Measurements from ENCODE around the gene DNAH17.

The DNAH17 gene

GRCh38 chr17:78577296-78577695 is at the start of gene DNAH17:
TSS of gene DNAH17 (minus strand) at chr17:78577396. CDS start at chr17:78575057, 2,339 bp downstream.
- DNase-seq (ENCODE audit: low read depth, low spot score), result no peak
- Histone ChIP-seq H3K27me3 (ENCODE audit: control insufficient read depth, insufficient read depth, low read length) (no peaks in the 10 kb centered on the region), H3K4me1 (ENCODE audit: control insufficient read depth, insufficient read depth, low read length) (0 out of 2 replicates have a peak, but pooled peaks cover 4% of the 10 kb centered on the region), H3K36me3 (ENCODE audit: control insufficient read depth, insufficient read depth, low read length) (no peaks in the 10 kb centered on the region; the same call in 1 of the 2 replicates), H3K9me3 (ENCODE audit: control insufficient read depth, insufficient read depth, low read length) (no peaks in the 10 kb centered on the region), H3K4me3 (ENCODE audit: low read length) (no peak within 1 kb of the TSS), H3K27ac (ENCODE audit: low read length) (no peak within 1 kb of the TSS)
- WGBS (ENCODE audit: insufficient coverage, insufficient read length), result no CpG with 5 or more reads among the region's 9 CpGs

- Histone ChIP-seq H3K27ac (ENCODE audit: low read length) (no peak overlapping the region), H3K4me1 (ENCODE audit: control insufficient read depth, insufficient read depth, low read length) (no peaks in the 10 kb centered on the region), H3K9me3 (ENCODE audit: control insufficient read depth, insufficient read depth, low read length) (no peaks in the 10 kb centered on the region), H3K27me3 (ENCODE audit: control insufficient read depth, insufficient read depth, low read length) (no peaks in the 10 kb centered on the region), H3K4me3 (ENCODE audit: low read length) (no peak overlapping the region), H3K36me3 (ENCODE audit: control insufficient read depth, insufficient read depth, low read length) (no peaks in the 10 kb centered on the region)
- WGBS (ENCODE audit: insufficient coverage, insufficient read length), result no CpG with 5 or more reads among the region's 14 CpGs
- no peak for DNase-seq (ENCODE audit: low read depth, low spot score)
Observed at GRCh38 chr17:78624324-78625151, 47.3 kb upstream of the DNAH17 start.

- H3K4me1 ChIP-seq (ENCODE audit: control insufficient read depth, insufficient read depth, low read length), result no peaks in the 10 kb centered on the region
- H3K27me3 ChIP-seq (ENCODE audit: control insufficient read depth, insufficient read depth, low read length), result no peaks in the 10 kb centered on the region
- H3K9me3 ChIP-seq (ENCODE audit: control insufficient read depth, insufficient read depth, low read length), result no peaks in the 10 kb centered on the region
- no CpG with 5 or more reads among the region's 12 CpGs for WGBS (ENCODE audit: insufficient coverage, insufficient read length)
- no peak for DNase-seq (ENCODE audit: low read depth, low spot score)
- no peaks in the 10 kb centered on the region for H3K36me3 ChIP-seq (ENCODE audit: control insufficient read depth, insufficient read depth, low read length)
- no peak overlapping the region for H3K4me3 ChIP-seq (ENCODE audit: low read length)
- H3K27ac ChIP-seq (ENCODE audit: low read length), result no peak overlapping the region
Observed at GRCh38 chr17:78623541-78623940, 46.3 kb upstream of the DNAH17 start.

GRCh38 chr17:78622491-78623265 is 45.5 kb upstream of the DNAH17 start:
- H3K27ac ChIP-seq (ENCODE audit: low read length), result no peak overlapping the region
- no peaks in the 10 kb centered on the region for H3K27me3 ChIP-seq (ENCODE audit: control insufficient read depth, insufficient read depth, low read length)
- no CpG with 5 or more reads among the region's 26 CpGs for WGBS (ENCODE audit: insufficient coverage, insufficient read length)
- no peak overlapping the region for H3K4me3 ChIP-seq (ENCODE audit: low read length)
- H3K36me3 ChIP-seq (ENCODE audit: control insufficient read depth, insufficient read depth, low read length), result no peaks in the 10 kb centered on the region
- no peaks in the 10 kb centered on the region for H3K4me1 ChIP-seq (ENCODE audit: control insufficient read depth, insufficient read depth, low read length)
- H3K9me3 ChIP-seq (ENCODE audit: control insufficient read depth, insufficient read depth, low read length), result no peaks in the 10 kb centered on the region
- DNase-seq (ENCODE audit: low read depth, low spot score), result no peak

- no peak for DNase-seq (ENCODE audit: low read depth, low spot score)
- H3K4me3 ChIP-seq (ENCODE audit: low read length), result no peak overlapping the region
- no peaks in the 10 kb centered on the region for H3K36me3 ChIP-seq (ENCODE audit: control insufficient read depth, insufficient read depth, low read length)
- WGBS (ENCODE audit: insufficient coverage, insufficient read length), result no CpG with 5 or more reads among the region's 26 CpGs
- no peaks in the 10 kb centered on the region for H3K4me1 ChIP-seq (ENCODE audit: control insufficient read depth, insufficient read depth, low read length)
- no peak overlapping the region for H3K27ac ChIP-seq (ENCODE audit: low read length)
- H3K9me3 ChIP-seq (ENCODE audit: control insufficient read depth, insufficient read depth, low read length), result no peaks in the 10 kb centered on the region
- H3K27me3 ChIP-seq (ENCODE audit: control insufficient read depth, insufficient read depth, low read length), result no peaks in the 10 kb centered on the region
Observed at GRCh38 chr17:78621720-78622490, 44.7 kb upstream of the DNAH17 start.

- no CpG with 5 or more reads among the region's 5 CpGs for WGBS (ENCODE audit: insufficient coverage, insufficient read length)
- no peak overlapping the region for H3K27ac ChIP-seq (ENCODE audit: low read length)
- no peak overlapping the region for H3K4me3 ChIP-seq (ENCODE audit: low read length)
- DNase-seq (ENCODE audit: low read depth, low spot score), result no peak
- no peaks in the 10 kb centered on the region for H3K36me3 ChIP-seq (ENCODE audit: control insufficient read depth, insufficient read depth, low read length)
- no peaks in the 10 kb centered on the region for H3K27me3 ChIP-seq (ENCODE audit: control insufficient read depth, insufficient read depth, low read length)
- H3K4me1 ChIP-seq (ENCODE audit: control insufficient read depth, insufficient read depth, low read length), result no peaks in the 10 kb centered on the region
- H3K9me3 ChIP-seq (ENCODE audit: control insufficient read depth, insufficient read depth, low read length), result no peaks in the 10 kb centered on the region
Observed at GRCh38 chr17:78620099-78620498, 42.9 kb upstream of the DNAH17 start.

- DNase-seq (ENCODE audit: low read depth, low spot score), result no peak
- WGBS (ENCODE audit: insufficient coverage, insufficient read length), result no CpG with 5 or more reads among the region's 5 CpGs
Observed at GRCh38 chr17:78619334-78619733, 42.1 kb upstream of the DNAH17 start.

GRCh38 chr17:78618264-78619066 is 41.3 kb upstream of the DNAH17 start:
- no CpG with 5 or more reads among the region's 20 CpGs for WGBS (ENCODE audit: insufficient coverage, insufficient read length)
- no peak for DNase-seq (ENCODE audit: low read depth, low spot score)
- H3K27me3 ChIP-seq (ENCODE audit: control insufficient read depth, insufficient read depth, low read length), result no peaks in the 10 kb centered on the region
- H3K36me3 ChIP-seq (ENCODE audit: control insufficient read depth, insufficient read depth, low read length), result no peaks in the 10 kb centered on the region
- no peaks in the 10 kb centered on the region for H3K4me1 ChIP-seq (ENCODE audit: control insufficient read depth, insufficient read depth, low read length)
- H3K4me3 ChIP-seq (ENCODE audit: low read length), result no peak overlapping the region
- no peak overlapping the region for H3K27ac ChIP-seq (ENCODE audit: low read length)
- no peaks in the 10 kb centered on the region for H3K9me3 ChIP-seq (ENCODE audit: control insufficient read depth, insufficient read depth, low read length)

More at GRCh38 chr17:78619334-78619733, 42.1 kb upstream of the DNAH17 start:
- H3K9me3 ChIP-seq (ENCODE audit: control insufficient read depth, insufficient read depth, low read length), result no peaks in the 10 kb centered on the region
- H3K4me1 ChIP-seq (ENCODE audit: control insufficient read depth, insufficient read depth, low read length), result no peaks in the 10 kb centered on the region
- H3K27ac ChIP-seq (ENCODE audit: low read length), result no peak overlapping the region
- no peak overlapping the region for H3K4me3 ChIP-seq (ENCODE audit: low read length)
- H3K27me3 ChIP-seq (ENCODE audit: control insufficient read depth, insufficient read depth, low read length), result no peaks in the 10 kb centered on the region
- no peaks in the 10 kb centered on the region for H3K36me3 ChIP-seq (ENCODE audit: control insufficient read depth, insufficient read depth, low read length)

- no peaks in the 10 kb centered on the region for H3K9me3 ChIP-seq (ENCODE audit: control insufficient read depth, insufficient read depth, low read length)
- H3K27ac ChIP-seq (ENCODE audit: low read length), result no peak overlapping the region
- no peak overlapping the region for H3K4me3 ChIP-seq (ENCODE audit: low read length)
- H3K27me3 ChIP-seq (ENCODE audit: control insufficient read depth, insufficient read depth, low read length), result no peaks in the 10 kb centered on the region
- no peak for DNase-seq (ENCODE audit: low read depth, low spot score)
- H3K4me1 ChIP-seq (ENCODE audit: control insufficient read depth, insufficient read depth, low read length), result no peaks in the 10 kb centered on the region
- no CpG with 5 or more reads among the region's 8 CpGs for WGBS (ENCODE audit: insufficient coverage, insufficient read length)
- H3K36me3 ChIP-seq (ENCODE audit: control insufficient read depth, insufficient read depth, low read length), result no peaks in the 10 kb centered on the region
Observed at GRCh38 chr17:78617511-78618061, 40.4 kb upstream of the DNAH17 start.

Data from iPS DF 6.9 (cell line).